Measurements from ENCODE around the gene AFAP1. TPM values are rescaled to one million over a fixed set of nuclear protein-coding genes. Genes with fewer than 3 reads are reported as not detected.

The AFAP1 gene
- total and polyA plus RNA-seq, 2 donors (not counting 1 experiment from before 2014, with no cell fraction given) = 0.03 to 0.44 TPM

DNA sequence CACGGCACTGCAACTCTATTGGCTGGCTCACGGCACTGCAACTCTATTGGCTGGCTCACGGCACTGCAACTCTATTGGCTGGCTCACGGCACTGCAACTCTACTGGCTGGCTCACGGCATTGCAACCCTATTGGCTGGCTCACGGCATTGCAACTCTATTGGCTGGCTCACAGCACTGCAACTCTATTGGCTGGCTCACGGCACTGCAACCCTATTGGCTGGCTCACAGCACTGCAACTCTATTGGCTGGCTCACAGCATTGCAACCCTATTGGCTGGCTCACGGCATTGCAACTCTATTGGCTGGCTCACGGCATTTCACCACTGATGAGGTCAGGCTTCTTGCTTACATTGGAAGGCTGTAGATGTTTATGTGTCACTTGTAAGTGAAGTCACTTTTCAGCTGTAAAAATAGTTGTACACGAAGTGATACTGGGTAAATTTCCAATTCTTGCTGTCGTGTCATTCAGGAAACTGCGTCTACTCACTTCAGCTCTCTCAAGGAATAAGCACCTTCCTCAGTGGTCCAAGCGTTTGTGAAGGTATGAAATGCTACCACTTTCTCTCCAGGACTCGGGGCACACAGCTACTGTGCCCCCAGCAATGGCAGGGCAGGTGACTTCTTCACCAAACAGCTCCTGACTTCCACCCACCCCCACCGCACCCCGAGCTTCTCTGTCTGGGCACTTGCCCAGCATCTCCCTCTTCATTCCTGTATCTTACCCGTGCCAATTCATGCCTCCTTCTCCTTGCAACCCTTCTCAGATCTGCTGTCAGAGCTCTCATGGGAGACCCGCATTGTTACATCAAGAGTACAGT lies 141.3 kb downstream of the AFAP1 start:
- TF ChIP-seq, protein P1, sequence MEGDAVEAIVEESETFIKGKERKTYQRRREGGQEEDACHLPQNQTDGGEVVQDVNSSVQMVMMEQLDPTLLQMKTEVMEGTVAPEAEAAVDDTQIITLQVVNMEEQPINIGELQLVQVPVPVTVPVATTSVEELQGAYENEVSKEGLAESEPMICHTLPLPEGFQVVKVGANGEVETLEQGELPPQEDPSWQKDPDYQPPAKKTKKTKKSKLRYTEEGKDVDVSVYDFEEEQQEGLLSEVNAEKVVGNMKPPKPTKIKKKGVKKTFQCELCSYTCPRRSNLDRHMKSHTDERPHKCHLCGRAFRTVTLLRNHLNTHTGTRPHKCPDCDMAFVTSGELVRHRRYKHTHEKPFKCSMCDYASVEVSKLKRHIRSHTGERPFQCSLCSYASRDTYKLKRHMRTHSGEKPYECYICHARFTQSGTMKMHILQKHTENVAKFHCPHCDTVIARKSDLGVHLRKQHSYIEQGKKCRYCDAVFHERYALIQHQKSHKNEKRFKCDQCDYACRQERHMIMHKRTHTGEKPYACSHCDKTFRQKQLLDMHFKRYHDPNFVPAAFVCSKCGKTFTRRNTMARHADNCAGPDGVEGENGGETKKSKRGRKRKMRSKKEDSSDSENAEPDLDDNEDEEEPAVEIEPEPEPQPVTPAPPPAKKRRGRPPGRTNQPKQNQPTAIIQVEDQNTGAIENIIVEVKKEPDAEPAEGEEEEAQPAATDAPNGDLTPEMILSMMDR (IDR thresholded peaks at IDR 0.05) = no peak
- no peak for TF ChIP-seq EZH2 (IDR thresholded peaks at IDR 0.05; ENCODE audit: borderline replicate concordance, insufficient read depth, low read depth, low read length, poor library complexity, severe bottlenecking)
- Histone ChIP-seq H2AFZ (ENCODE audit: insufficient read depth, low read depth, low read length, poor library complexity, severe bottlenecking) (no peak overlapping the region), H3K79me2 (ENCODE audit: control insufficient read depth, insufficient read depth, low read length) (no peaks in the 10 kb centered on the region), H3K27ac (ENCODE audit: low read length in 2 of 2) (no peak overlapping the region), H3K4me3 (ENCODE audit: control extremely low read depth in 1 of 5, extremely low read depth in 1 of 5, insufficient read depth in 1 of 5, low read depth in 2 of 5, low read length in 4 of 5) (no peak overlapping the region), H3K27me3 (replicated peaks in 1 of 4; ENCODE audit: control extremely low read depth in 1 of 4, control insufficient read depth in 3 of 4, insufficient read depth in 4 of 4, low read length in 3 of 4) (peaks cover 0 to 3% (median 0%) of the 10 kb centered on the region in 4 experiments), H3K9me3 (ENCODE audit: control extremely low read depth in 1 of 3, control insufficient read depth in 2 of 3, insufficient read depth in 1 of 3, low read length in 2 of 3) (peaks cover 0 to 8% (median 0%) of the 10 kb centered on the region in 3 donors), H3K4me2 (replicated peaks; ENCODE audit: low read depth, low read length, poor library complexity, severe bottlenecking) (no peak overlapping the region), H4K20me1 (ENCODE audit: control insufficient read depth, insufficient read depth, low read length, poor library complexity, severe bottlenecking) (no peaks in the 10 kb centered on the region), H3K9ac (ENCODE audit: low read length) (no peak overlapping the region), H3K36me3 (replicated peaks in 1 of 2; ENCODE audit: control extremely low read depth in 1 of 2, control insufficient read depth in 1 of 2, extremely low read depth in 1 of 2, insufficient read depth in 2 of 2, low read length in 1 of 2) (no peaks in the 10 kb centered on the region), H3K4me1 (ENCODE audit: control insufficient read depth in 2 of 2, insufficient read depth in 2 of 2, low read length in 2 of 2) (no peaks in the 10 kb centered on the region)
- Mint-ChIP-seq H3K4me1 (peaks cover 1% of the 10 kb centered on the region), H3K27ac (no peak overlapping the region), H3K9me3 (ENCODE audit: insufficient read depth) (no peaks in the 10 kb centered on the region), H3K27me3 (peaks cover 8% of the 10 kb centered on the region), H3K4me3 (no peak overlapping the region)
- 90% methylated on average over 16 of the region's 18 CpGs for WGBS (ENCODE audit: insufficient coverage)
- DNase-seq = no peak
- ATAC-seq (ENCODE audit: low read depth) = no peak
- ChIA-PET POLR2A (no interaction called here), CTCF (interaction anchor here (0.7 to 1.8 kb wide), 2 partner anchors 9 to 592 kb away, joined by 3 to 4 read pairs; no protein-coding TSS in a partner anchor)
- intact Hi-C loops (cut with micrococcal nuclease) = no loop called here

DNA sequence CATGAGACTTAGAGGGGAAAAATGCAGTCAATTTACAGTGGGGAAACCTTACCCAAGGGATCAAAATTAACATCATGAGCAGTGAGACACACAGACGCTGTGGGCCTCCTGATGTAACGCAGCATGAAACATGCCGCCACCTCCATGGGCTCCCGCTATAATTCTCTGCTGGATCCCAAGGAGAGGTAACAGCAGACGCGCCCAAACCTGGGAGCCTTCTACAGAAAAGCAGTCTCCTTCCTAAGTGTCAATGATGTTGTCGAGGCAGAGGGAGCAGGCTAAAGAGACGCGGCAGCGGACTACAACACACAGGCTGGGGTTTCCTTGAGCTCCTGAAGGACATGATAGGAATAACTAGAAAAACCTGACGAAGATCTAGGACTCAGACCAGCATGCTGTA lies 142.3 kb downstream of the AFAP1 start:
- no peaks in the 10 kb centered on the region for H3K4me1 ChIP-seq (ENCODE audit: control insufficient read depth in 2 of 2, insufficient read depth in 2 of 2, low read length in 2 of 2)
- DNase-seq (no peak), ATAC-seq (ENCODE audit: low read depth) (no peak)
- H3K4me1 Mint-ChIP-seq = peaks cover 6% of the 10 kb centered on the region
- H3K27me3 ChIP-seq (replicated peaks in 1 of 4; ENCODE audit: control extremely low read depth in 1 of 4, control insufficient read depth in 3 of 4, insufficient read depth in 4 of 4, low read length in 3 of 4) = peaks cover 0 to 3% (median 0%) of the 10 kb centered on the region in 4 experiments
- ChIA-PET CTCF (no interaction called here), POLR2A (no interaction called here)
- H3K9me3 ChIP-seq (ENCODE audit: control extremely low read depth in 1 of 3, control insufficient read depth in 2 of 3, insufficient read depth in 1 of 3, low read length in 2 of 3) = peaks cover 0 to 8% (median 0%) of the 10 kb centered on the region in 3 donors
- intact Hi-C loops (cut with micrococcal nuclease) = no loop called here
- 96% methylated on average over 10 of the region's 11 CpGs for WGBS (ENCODE audit: insufficient coverage)
- no peak overlapping the region for H3K4me3 ChIP-seq (ENCODE audit: control extremely low read depth in 1 of 5, extremely low read depth in 1 of 5, insufficient read depth in 1 of 5, low read depth in 2 of 5, low read length in 4 of 5)
- H3K9me3 Mint-ChIP-seq (ENCODE audit: insufficient read depth) = no peaks in the 10 kb centered on the region
- no peaks in the 10 kb centered on the region for H3K79me2 ChIP-seq (ENCODE audit: control insufficient read depth, insufficient read depth, low read length)
- H3K4me3 Mint-ChIP-seq = no peak overlapping the region
- H3K4me2 ChIP-seq (replicated peaks; ENCODE audit: low read depth, low read length, poor library complexity, severe bottlenecking) = no peak overlapping the region
- H3K27ac ChIP-seq (ENCODE audit: low read length in 2 of 2) = no peak overlapping the region
- H3K27me3 Mint-ChIP-seq = peaks cover 8% of the 10 kb centered on the region
- H4K20me1 ChIP-seq (ENCODE audit: control insufficient read depth, insufficient read depth, low read length, poor library complexity, severe bottlenecking) = no peaks in the 10 kb centered on the region
- no peaks in the 10 kb centered on the region for H3K36me3 ChIP-seq (replicated peaks in 1 of 2; ENCODE audit: control extremely low read depth in 1 of 2, control insufficient read depth in 1 of 2, extremely low read depth in 1 of 2, insufficient read depth in 2 of 2, low read length in 1 of 2)
- no peak overlapping the region for H3K27ac Mint-ChIP-seq
- H2AFZ ChIP-seq (ENCODE audit: insufficient read depth, low read depth, low read length, poor library complexity, severe bottlenecking) = no peak overlapping the region
- TF ChIP-seq, protein P1 (IDR thresholded peaks at IDR 0.05) = no peak
- TF ChIP-seq EZH2 (IDR thresholded peaks at IDR 0.05; ENCODE audit: borderline replicate concordance, insufficient read depth, low read depth, low read length, poor library complexity, severe bottlenecking) = no peak
- H3K9ac ChIP-seq (ENCODE audit: low read length) = no peak overlapping the region

All from B cell (primary cell).